Right renal cortex interstitium (tissue), 3 donors: Measurements from ENCODE around the gene ALOX15. TPM values are rescaled to one million over a fixed set of nuclear protein-coding genes. Genes with fewer than 3 reads are reported as not detected.
"Not testable (repeated sequence)": the region's sequence is repeated elsewhere in the genome, so short reads cannot be mapped to it uniquely, and the experiment has no call there.

Experiments
- DNase-seq, 3 donors: peaks; one replicate each; pipeline ENCODE4 v3.0.0-alpha.2; 2013; ENCODE audit warnings: low read depth in 3 of 3, low spot score in 2 of 3
- polyA plus RNA-seq, 3 donors: library from polyadenylated mRNA; unstranded; fragments of 120-200 nt; gene quantifications; one replicate each; pipeline ENCODE4 v1.2.1, GENCODE V29; 2013; ENCODE audit not compliant: insufficient read length in 3 of 3

The ALOX15 gene
- polyA plus RNA-seq, 3 donors, result 0.37 to 0.43 (median 0.37) TPM

DNA sequence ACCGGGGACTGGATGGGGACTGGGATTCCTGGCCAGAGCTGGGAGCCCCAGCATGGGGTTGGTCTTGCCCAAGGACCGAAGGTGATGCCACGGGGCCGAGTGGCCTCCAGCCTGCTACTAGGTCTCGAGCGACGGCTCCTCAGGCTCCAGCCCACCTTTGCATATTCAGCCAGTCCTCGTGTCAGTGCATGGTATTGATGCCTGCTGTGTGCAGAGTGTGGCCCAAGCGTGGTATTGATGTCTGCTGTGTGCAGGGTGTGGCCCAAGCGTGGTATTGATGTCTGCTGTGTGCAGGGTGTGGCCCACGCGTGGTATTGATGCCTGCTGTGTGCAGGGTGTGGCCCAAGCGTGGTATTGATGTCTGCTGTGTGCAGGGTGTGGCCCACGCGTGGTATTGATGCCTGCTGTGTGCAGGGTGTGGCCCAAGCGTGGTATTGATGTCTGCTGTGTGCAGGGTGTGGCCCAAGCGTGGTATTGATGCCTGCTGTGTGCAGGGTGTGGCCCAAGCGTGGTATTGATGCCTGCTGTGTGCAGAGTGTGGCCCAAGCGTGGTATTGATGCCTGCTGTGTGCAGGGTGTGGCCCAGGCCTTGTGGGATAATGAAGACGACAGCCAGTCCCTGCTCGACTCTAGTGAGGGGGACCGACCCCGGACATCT, 45.7 kb downstream of the ALOX15 start:
- not testable (repeated sequence) for DNase-seq

DNA sequence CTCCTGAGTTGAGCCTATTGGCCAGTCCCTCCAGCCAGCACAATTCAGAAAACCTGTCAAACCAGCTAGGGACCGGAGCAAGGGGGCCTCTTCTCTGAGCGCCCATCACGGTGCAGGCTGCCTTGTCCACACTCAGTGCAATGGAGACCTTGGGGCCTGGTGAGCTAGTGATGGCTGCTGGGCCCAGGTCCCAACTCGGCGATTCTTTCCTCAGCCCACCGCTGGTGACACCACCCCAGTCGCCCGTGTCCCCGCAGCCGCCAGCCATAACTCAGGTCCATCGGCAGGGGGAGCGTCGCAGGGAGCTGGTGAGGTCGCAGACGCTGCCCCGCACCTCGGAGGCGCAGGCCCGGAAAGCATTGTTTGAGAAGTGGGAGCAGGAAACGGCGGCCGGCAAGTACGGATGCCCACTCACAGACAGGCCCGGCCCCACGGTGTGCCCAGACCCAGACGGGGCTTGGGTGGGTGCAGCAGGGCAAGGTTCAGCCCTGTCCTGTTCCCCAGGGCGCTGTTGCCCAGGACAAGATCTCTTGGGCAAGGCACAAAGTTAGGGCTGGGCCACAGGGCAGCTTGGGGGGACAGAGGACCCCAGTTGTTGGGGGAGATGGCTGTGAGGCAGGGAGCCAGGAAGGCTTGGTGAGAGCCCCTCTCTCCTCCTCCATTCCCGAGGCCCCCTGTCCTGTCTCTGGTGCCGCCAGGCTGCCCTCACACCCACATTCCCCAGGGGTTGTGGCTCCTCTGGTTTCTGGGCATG, 46.4 kb downstream of the ALOX15 start:
- no peak for DNase-seq

DNA sequence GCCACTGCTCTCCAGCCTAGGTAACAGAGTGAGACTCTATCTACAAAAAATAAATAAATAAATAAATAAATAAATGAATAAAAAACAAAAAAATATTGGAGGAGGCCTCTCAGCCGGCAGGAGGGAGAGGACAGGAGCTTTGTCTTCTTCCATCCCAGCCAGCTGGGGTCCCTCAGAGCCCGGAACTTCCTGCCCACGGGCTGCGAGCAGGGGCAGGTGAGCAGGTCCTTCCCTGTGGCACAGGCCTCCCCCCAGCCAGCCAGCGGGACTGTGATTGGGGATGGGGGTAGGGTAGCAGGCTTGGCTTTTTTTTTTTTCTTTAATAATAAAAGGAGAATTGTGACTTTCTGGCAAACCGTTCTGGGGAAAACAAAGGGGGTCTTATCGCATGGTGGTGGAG, 47.1 kb downstream of the ALOX15 start:
- no peak for DNase-seq

DNA sequence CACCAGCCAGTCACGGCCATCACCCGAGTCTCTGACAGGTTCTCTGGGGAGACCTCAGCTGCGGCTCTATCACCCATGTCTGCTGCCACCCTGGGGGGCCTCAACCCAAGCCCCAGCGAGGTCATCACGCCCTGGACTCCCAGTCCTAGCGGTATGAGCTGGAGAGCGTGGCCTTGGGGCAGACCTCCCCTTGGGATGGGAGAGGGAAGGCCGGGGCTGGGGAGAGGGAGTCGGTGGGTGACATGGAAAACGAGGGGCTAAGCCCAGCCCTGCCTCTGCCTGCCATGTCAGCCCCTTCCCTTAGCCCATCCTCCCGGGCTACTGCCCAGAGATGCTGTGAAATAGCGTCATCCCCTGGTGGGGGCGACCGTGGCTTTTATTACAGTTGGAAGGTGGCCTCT, 48.5 kb downstream of the ALOX15 start:
- DNase-seq, result no peak

DNA sequence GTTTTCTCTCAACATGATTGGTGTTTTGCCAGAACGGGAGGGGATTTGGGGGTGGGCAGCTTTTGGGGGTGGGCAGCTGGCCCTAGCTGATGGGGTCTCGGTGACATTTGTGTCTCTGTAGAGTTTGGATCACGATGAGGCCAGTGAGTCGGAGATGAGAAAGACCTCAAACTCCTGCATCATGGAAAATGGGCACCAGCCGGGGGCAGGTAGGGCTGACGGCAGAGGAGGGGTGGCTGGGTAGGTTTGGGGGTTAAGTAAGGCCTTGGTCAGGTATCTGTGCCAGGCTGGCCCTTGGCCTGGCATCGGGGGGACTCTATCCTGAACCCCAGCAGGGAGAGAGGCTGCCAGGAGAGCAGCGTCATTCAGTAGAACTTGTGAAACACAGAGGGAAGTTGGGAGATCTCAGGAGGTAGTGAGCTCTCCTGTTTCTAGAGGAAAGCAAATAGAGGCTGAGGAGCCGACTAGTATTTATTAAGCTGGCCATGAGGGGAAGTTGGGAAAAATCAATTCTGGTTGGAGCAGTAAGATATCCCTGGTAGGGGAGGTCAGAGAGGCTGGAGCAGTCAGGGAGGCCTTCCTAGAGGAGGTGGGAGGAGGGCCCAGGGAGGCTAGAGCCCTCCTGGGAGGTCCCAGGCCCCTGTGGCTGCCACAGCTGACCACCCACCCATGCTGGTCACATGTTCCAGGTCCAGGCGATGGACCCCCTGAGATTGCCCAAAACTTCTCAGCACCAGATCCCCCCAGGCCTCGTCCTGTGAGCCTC, 49.1 kb downstream of the ALOX15 start:
- no peak for DNase-seq

DNA sequence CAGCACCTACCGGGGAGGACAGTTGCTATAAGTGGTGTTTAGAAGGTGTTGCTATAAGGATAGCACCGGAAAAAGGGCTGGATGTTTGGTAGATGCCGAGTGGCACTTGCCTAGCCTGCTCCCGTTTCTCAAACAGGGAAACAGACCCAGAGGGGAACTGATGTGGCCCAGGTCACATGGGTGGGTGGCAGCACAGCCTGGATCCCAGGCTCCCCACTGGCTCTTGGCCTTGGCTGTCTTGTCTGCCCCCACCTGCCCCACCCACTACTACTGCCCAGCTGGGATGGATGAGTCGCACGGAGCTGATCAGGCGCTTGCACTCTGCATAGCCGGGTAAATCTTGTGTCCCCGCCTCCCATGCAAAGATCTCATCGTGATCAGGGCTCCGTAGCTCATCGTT, 49.9 kb downstream of the ALOX15 start:
- DNase-seq, result no peak

DNA sequence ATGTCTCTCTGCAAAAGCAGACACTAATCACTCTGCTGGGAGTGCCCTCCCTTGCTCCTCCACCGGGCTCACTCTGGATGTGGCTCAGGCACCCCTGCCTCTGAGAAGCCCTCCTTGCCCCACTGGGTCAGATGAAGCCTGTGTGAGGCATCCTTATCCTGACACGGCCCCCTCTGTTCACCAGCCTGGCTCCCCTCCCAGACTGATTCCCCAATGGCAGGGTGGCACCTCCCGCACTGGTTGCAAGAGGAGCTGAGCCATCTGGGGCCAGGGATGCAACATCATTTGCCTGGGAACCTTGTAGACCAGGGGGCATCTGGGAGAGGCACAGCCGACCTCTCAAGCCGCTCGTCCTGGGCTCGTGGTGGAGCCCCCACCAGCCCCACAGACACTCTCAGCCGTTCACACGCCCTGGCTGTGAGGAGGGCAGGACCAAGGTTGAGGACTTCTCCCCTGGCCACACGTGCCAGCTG, 50.5 kb downstream of the ALOX15 start:
- no peak for DNase-seq

DNA sequence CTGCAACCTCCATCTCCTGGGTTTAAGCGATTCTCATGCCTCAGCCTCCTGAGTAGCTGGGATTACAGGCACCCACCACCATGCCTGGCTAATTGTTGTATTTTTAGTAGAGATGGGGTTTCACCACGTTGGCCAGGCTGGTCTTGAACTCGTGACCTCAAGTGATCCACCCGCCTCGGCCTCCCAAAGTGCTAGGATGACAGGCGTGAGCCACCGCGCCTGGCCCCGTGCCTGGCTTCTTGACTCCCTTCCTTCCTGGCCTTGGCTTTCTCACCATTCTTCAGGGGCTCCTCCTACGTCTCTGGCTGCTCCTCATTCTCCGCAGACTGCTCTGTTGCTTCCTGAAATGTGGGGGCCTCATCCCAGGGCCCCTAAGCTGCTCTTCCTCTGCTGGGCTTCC, 51.4 kb downstream of the ALOX15 start:
- DNase-seq, result not testable (repeated sequence)

DNA sequence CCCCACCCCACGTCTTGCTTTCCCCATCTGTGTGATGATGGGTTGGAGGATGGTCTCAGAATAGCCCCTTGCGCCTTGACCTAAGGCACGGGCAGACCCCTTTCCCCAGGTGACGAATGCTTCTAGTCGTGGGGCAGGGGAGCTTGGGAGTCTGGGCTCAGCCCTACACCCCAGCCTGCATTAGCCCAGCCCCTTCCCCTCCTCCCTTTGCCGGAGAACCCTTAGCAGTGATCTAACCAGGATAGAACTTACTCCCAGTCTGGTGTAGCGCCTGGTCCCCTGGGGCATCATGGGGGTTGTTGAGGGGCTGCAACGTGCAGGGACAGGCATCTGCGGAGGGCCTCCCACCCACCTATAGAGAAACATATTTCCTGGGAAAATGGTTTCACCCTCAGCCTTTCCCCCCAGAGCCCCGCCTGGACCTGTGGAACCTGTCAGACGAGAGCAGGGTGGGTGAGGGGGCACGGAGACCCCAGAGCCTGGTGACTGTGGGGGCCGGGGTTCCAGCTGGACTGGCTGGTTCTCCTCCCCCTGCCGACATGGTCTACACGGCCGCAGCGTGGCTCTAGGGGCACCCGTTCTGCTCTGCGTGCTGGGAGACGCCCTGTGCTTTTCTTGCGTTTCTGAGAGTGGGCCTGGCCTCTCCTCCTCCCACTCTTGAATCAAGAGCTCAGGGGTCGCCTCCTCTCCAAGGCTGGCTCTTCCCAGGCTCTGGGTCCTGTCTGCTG, 52.4 kb downstream of the ALOX15 start:
- DNase-seq, result no peak

DNA sequence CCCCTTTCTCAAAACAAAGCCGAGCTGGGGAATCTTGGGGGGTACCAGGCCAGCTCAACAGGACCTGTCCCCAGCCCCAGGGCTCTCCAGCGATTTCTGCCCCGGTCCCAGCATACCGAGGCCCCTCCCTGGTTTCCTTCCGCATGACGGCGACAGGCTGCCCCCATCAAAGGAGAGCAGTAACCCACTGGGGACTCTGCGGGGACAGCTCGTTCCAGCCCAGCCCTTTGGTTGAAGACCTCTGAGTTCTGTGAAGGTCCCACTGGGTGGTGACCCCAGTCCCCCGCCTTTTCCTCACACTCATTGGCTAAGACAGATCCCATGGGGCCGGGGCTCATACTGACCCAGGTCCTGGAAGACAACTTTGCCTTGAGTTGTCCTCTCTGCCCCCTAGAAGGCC, 53.1 kb downstream of the ALOX15 start:
- no peak for DNase-seq

DNA sequence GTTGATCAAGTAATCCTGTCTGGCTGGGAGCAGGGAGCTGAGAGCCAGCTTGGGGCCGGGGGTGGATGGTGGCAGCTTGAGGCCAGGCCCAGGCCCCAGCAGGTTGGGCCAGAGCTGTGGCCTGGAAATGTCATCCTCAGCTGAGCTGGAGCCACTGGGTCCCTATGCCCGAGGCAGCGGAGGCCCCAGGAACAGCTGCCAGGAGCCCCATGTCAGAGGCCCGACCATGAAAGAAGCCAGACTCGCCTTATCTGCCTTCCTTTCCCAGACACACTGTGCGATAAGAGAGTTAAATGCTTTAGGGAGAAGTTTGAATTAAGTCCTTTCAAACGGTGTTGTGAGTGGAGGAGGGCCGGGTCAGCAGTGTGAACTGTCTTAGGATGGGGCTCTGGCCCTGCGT, 53.7 kb downstream of the ALOX15 start:
- DNase-seq, result no peak

DNA sequence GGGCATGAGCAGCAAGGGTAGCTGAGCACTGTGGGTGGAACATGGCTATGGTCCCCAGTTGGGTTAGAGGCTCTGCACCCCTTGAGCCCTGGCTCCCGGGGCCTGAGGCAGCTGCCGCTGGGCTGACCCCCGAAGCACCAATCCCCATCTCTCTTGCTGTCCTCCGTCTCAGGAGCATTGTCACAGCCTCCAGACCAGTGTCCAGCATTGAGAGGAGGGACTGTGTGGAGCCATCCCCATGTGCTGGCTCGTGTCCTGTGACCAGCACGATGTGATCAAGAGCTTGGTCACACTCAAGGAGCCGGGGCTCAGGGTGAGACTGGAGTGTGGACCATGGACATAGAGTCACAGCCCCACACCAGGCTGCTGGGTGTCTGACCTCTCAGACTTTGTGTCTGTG, 54.3 kb downstream of the ALOX15 start:
- DNase-seq, result no peak

DNA sequence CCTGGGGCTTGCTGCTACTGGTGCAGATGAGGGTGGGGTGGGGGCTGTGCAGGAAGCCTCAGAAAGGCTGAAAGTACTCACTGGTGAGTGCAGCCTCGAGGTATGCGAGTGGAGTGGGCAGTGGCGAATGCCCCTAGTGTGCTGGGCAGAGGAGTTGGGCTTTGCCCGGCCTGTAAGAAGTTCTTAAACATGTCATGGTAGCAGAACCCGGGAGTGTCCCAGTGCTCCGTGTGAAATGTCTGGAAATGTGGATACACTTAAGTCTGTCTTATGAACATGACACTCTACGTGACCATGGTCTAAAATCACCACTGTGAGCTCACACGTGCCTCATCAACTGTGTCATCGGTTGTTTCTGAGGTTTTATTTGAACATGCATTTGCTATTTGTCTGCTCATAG, 55.4 kb downstream of the ALOX15 start:
- no peak for DNase-seq

DNA sequence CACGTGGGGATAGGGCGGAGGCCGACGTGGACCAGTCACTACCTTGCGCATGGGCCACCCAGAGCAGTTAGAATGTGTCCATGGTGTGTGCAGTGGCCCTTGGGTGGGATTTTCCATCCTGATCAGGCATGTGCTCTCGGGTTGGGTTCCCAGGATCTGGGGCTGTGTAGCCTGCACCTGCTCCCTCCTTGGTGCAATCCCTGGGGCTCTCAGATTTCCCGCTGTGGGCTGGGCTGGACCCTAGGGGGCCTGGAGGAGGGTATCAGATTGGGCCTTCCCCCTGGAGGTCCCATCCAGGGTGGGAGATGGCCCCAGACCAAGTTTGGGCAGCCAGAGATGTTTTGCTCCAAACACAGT, 55.9 kb downstream of the ALOX15 start:
- DNase-seq, result no peak

DNA sequence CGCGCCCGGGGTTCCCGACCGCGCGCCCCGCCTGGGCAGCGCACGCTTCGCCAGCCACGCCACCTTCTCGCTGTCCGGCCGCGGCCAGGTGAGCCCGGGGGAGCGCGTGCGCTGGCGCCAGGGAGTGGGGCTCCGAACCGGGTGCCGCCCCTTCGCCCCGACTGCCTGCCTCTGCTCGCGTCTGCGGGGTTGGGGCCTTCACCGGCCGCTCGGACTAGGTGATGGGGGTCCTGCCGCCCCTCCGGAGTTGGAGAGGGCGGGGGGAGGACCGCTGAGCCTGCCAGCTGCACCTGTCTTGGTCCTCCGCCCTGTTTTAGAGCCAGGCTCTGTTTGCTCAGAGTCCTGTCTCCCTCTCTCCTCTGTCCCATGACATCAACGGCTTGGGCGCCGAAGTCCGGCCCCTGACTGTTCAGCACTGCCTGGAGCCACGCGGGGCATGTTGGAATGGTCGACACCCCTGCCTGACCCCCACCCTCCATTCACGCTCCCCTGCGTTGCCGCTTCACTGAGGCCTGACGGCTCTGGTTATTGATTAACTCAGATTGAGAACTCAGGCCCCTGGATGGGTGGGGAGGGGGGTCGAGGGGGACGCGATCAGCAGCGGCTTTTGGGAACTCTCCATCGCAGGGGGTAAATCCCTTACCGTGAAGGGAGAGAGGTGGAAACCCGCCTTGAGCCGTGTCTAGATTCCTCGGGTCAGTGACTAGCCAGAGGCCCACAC, 56.4 kb downstream of the ALOX15 start:
- no peak for DNase-seq

DNA sequence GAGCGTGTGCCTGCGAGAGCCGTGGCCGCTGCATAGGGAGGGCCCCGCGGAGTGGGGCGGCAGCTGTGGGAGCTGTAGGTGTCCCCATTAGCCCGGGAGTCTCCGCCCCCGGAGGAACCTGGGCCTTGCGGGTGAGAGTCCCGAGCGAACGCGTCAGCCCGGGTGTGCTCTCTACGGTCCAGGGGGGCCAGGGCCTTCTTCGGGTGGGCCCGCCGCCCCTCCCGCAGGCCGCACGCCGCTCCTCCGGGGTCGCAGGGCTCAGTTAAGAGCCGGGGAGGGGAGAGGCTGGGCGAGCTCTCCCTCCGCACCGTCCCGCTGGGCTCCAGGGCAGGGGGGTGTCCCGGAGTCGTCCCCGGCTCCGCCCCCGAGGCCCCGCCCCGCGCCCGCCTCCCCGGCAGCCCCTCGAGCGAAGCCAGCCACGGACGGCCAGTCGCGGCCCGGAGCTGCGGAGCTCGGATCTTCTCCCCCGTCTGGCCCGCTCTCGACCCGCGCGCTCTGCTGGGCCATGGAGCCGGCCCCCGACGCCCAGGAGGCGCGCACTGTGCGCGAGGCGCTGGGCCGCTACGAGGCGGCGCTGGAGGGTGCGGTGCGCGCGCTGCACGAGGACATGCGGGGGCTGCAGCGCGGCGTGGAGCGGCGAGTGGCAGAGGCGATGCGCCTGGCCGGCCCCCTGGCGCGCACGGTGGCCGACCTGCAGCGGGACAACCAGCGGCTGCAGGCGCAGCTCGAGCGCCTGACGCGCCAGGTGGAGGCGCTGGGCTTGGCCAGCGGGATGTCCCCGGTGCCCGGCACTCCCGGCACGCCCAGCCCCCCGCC, 57.2 kb downstream of the ALOX15 start, which contains the start of gene SMTNL2:
Gene SMTNL2 (plus strand): TSS at position 429 of the 816 bp plus-strand sequence. CDS start 77 bp downstream, at position 506.
- no peak for DNase-seq

DNA sequence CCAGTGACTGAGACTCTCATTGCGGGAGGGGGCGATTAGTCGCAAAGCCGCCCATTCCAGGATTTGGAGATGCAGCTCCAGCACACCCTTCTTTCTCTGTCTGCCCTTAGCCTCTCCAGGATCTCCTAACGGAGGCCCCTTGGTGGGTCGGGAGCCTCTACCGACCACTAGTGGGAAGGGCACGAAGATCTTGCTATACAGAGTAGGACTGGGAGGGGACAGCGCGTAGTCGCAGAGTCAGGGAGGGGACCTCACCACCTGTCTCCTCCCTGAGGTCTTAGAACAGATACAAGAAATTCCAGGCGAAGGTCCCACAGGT, 57.7 kb downstream of the ALOX15 start:
- DNase-seq, result no peak

DNA sequence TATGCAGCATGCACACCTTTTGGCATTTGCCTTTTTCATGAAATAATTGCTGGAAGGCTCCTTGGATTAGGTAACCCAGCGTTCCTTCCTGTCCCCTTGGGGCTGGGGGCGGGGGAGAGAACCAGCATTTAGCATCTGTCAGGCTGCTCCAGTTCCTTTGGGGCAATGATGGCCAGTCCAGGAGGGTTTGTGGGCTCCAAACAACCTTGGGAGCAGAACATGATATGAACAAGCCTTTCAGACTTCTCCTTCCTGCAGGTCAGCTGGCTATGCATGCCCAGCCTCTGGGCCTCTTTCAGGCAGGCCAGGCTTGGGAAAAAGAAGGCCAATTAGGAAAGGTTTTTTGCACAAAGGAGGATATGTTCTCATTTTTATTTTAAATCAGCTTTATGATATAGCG, 58.3 kb downstream of the ALOX15 start:
- DNase-seq, result no peak

DNA sequence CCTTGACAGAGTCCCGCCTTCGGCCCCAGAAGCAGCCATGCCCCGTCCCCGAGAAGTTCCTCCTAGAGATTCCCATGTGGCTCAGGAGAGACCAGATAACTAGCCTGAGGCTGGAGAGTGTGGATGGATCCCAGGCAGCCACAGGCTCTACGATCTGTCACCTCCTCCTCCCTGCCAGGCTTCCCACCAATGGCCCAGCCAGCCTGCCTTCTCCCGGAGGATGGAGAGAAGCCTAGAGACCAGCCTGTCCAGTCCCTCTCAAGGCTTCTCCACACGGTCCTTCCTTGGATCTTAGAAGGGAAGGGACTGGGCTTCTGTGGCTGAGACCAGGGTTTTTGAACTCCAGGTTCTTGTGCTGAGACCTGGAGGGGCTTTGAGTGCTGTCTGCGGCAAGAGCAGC, 58.8 kb downstream of the ALOX15 start:
- no peak for DNase-seq

DNA sequence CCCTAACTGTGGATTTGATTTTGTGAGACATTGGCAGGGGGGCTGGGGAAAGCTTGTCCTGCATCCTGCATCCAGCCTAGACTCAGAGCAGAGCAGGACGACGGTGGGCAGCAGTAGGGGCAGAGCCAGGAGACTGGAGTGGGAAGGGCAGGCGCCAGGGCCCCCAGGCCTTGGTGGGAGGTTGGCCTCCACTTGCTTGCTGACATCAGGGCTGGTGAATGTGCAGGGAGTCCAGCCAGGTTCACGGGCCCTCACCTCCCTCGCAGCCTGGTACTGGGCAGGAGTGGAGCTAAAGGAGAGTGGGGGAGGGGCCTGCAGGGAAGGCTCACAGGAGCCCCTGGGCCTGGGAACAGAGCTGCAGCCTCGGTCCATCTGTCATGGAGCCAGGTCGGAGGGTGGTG, 59.4 kb downstream of the ALOX15 start:
- DNase-seq, result no peak
